ENCODE data around the gene VAC14.
"Not testable (repeated sequence)": the region's sequence is repeated elsewhere in the genome, so short reads cannot be mapped to it uniquely, and the experiment has no call there.

Gene VAC14

DNA sequence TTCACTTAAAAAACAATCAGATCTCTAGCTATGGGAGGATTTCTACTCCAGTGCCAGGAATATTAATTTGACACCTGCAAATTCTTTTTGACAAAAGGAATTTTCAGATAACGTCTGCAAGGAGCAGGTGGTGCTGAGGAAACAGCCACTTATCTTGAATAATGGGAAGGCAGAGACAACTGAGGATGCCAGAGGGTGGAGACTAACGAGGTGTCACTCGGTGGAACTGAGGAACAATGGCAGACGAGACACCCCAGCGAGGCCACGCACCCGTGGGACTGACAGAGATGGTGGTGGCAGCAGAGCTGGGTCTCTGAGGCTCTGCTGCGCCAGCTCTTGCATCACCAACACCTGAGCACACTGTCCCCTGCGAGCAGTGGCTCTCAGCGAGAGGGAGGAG is 42.2 kb downstream of the VAC14 start:
- DNase-seq: no peak

DNA sequence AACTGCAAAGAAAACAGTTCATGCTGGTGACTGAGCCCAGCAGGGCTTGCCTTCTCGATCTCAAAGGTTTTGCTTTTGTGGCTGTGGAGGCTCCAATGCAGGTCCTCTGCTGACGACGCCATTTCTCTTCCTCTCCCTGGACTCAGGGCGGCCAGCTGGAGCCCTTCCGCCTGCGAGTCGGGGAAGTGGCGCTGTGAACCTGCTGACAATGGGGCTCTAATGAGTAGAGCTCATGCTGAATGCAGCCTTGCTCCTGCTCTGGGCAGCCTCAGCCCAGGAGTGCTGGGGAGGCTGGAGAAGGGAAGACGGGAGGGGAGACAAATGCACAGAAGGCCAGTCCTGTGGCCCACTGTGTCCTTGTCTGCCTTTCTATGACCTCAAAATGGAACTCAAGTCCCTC is 43.8 kb downstream of the VAC14 start:
- no peak for DNase-seq

DNA sequence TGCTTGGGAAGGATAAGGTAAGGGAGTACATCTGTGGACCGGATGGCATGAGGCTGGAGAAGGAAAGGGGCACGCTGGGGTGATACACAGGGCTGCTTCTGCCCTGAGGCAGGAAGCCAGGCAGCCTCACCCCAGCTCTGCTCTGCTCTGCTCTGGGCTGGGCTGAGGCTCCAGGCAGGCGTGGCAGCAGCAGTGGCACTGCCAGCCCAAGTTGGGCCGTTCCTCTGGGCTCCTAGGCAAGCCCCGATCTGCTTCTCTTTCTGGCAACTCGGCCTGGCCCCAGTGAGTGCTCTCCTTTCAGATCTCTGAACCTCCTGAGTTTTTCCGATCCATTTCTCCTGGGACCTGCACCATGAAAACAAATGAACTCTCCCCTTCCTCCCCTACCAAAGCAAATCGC is 44.9 kb downstream of the VAC14 start:
- DNase-seq: no peak

DNA sequence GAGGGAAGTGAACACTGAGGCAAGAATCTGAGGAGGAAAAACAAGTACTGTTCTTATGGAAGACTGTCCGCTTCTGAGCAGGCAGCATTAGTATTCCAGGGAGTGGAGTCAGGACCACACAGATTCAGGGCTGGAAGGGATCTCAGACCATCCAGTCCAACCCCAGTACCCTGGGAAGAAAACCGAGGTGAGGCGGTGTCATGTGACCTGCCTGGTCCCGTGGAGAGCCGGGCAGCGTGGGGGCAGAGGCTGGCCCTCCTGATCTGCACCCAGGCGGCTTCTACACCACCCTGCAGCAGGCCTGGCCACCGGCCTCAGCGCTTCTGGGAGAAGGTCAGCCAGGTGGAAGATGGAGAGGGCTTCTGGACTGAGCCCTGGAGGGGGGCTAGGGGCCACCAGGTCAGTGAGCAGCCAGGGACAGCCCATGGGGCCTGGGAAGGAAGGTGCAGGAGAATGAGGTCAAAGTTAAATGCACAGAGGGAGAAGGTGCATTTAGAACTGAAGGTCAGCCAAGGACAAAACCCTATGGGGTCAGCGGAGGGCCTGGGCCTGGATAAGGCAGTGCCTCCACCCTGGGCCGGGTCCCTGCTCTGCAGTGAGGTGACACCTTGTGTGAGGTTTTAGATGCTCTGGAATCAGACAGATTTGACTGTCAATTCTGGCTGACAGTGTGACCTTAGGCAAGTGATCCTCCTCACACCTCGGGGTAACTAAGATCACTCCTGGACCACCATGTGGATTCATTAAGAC is 45.9 kb downstream of the VAC14 start:
- DNase-seq: no peak

DNA sequence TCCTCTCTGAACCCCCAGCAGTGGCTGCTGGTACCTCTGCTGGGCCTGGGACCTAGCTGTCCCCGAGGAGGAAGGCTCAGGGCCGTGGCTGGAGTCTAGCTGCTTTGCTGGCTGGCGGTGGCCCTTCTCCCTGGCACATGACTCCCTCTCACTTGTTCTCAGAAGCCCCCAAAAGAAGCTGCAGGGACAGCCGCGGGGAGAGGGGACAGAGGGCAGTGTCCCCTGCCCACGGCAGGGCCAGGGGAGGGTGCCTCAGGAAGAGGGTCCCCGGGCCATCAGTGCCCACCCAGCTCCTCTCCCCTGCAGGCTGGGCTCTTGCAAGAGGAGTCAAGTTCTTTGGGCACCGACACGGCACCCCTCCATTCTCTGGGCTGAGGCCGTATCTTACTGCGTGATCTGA is 46.6 kb downstream of the VAC14 start:
- DNase-seq: no peak

DNA sequence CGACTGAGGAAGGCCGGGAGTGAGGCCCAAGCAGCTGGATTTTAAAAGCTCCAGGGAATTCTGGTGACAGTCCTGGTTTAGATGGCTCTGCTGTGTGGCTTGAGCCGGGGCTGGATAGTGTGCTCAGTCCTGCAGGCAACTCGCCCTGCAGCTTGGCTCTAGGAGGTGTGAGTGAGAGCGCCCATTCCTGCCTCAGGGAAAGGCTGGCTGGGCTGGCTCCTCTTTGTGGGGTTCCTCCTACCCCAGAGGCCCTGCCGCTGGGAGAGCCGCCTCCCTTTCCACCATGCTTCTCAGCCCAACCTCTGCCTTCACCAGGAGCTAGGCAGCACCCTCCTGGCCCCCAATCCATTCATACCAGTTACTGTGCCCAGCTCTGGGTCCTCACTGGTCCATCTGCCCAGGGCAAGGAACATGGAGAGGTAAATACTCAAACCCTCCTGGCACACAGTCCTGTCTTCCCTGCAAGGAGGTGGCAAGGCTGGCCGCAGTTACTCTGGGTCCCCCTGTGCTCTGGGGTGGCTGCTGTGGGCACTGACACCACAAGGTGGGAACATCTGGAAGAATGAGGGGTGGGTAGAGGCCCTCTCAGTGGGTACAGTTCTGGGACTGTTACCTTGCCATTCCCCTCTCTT is 47.1 kb downstream of the VAC14 start:
- DNase-seq: no peak

DNA sequence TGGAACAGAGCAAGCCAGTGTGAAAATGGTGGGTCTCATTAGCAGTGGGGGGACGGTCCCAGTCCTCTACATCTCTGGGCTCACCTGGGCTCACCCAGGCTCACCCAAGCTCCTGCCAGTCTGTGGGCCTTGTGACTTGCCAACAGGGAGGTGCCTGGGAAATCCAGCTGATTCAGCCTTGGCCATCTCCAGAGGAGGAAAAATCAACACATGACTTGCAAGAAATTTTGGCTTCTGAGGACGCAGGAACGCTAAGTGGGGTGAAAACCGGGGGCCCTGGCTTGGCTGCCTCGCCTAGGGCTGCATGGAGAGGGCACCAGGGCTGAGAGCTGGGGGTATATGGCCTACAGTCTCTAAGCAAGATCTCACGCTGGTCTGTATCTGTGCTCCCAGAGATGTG is 47.7 kb downstream of the VAC14 start:
- no peak for DNase-seq

DNA sequence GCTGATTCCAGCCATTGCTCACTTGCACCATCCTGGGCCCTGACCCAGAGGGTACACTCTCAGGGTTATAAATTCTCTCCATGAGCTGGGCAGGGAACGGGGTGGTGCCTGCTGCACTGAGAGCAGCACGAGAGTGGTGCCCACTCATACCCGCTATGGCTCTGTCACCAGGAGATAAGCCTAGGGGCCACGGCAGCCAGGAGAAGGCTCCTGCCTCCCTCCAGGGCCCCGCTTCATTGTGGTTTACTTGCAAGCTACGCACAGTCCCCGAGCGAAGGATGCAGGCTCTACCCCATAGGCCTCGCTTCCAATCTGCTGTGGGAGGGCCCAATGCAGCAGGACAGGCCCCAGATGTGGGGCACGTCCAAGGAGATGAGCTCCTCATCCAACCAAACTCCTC is 48.5 kb downstream of the VAC14 start:
- DNase-seq: no peak

DNA sequence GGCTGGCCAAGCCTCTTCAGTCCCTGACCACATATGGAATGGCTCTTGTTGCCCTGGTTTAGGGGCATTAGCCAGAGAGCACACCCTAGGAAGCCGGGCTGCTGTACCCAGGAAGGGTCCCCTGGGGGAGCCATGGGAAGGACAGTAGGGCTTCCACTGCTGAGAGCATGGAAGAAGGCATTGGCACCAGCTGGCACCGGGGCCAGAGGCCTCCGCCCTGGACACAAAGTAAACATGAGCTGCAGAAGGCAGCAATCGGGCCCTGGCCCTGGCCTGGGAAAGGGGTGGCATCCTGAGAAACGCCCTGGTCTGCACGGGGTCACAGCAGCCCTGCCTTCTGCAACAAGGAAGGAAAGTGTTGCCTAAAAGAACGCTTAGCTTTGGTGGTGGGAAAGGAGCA is 49.4 kb downstream of the VAC14 start:
- DNase-seq: no peak

DNA sequence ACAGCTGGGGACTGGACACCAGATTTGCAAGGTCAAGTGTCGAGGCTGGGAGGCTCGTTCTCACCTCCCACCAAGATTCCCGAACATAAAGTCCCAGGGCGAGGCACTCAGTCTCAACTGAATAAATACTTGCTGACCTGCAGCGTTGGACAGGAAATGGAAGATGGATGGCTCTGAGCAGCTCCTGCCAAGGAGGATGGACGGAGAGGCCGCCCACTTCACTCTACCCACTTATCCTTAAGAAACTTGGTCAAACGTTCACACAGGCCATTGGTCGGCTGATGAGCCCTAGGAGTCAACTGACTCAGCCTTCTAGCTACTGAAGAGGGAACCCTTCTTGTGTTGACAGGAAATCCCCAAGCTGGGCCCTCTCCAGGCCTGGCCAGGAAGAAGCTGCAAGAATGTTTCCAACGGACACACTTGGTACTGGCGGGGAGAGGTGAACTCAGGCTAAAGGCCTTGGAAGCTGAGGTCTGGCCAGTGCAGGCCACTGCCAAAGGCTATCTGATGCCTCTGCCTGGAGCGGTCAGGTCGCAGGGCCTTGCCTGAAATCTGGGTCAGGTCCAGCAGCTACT is 50.0 kb downstream of the VAC14 start:
- DNase-seq: no peak

DNA sequence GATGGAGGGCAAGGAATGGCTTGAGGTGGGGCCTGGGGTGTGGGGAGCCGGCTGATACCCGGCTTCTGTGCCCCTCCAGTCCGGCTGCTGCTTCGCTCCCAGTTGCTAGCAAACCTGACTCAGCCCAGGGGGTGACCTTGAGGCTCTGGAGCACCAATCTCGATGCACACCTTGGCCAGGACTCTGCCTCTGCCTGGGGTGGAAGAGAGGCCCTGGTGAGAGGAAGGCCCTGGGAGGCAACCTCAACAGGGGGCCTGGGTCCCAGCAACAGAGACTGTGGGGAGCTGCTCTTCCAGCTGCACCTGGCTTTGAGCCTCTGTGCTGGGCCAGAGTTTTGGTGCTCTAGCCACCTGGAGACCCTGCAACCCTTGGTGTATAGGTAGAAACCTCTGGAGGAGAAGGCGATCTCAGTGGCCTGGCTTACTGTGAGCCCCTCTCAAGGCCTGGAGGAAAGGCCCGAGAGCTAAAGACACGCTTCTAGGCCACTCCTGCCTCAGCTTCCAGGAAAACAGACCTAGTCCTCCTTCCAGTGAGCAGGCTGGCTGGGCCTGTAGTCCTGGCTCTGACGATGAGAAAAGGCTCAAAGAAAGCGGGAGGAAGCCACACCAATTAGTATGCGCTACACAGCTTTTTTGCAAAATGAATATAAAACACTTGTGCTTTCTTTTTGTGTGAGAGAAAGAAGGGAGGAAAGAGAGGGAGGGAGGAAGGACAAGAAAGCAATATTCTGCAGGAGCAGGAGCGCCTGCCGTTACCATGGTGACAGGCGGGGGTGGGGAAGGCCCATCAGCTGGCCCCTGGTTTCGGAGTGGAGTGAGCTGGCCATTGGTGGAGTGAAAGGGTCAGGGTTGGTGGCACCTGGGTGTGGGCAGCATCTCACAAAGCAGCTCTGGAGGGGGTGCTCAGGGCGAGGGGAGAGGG is 51.0 kb downstream of the VAC14 start:
- no peak for DNase-seq

DNA sequence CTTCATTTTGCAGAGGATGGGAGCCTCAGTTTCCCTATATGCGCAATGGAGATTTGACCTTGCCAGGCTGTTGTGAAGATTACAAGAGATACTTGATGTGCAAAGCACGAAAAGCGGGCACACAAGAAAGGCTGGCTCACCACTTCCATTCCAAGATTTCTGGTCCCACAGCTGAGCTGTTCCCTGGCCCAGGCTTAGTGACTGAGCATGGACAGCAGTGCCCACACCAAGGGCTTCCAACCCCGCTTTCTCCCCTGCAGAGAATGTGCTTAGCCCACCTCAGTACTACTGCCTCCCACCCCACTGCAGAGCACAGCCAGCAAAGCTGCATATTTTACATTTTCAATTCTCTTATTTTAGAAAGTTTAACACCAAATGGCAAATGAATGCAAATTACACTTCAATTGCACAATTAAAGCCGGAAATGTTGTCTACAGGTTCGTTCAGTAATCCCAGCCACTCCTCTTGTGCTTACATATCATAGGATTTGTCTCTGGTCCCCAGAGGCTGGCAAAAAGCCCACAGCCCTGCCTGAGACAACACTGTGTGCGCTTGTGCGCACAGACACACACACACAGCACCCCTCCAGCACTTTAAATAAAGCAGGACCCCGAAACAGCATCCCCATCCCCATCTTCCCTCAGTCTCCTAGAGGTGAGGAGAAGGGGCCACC is 51.8 kb downstream of the VAC14 start:
- no peak for DNase-seq

DNA sequence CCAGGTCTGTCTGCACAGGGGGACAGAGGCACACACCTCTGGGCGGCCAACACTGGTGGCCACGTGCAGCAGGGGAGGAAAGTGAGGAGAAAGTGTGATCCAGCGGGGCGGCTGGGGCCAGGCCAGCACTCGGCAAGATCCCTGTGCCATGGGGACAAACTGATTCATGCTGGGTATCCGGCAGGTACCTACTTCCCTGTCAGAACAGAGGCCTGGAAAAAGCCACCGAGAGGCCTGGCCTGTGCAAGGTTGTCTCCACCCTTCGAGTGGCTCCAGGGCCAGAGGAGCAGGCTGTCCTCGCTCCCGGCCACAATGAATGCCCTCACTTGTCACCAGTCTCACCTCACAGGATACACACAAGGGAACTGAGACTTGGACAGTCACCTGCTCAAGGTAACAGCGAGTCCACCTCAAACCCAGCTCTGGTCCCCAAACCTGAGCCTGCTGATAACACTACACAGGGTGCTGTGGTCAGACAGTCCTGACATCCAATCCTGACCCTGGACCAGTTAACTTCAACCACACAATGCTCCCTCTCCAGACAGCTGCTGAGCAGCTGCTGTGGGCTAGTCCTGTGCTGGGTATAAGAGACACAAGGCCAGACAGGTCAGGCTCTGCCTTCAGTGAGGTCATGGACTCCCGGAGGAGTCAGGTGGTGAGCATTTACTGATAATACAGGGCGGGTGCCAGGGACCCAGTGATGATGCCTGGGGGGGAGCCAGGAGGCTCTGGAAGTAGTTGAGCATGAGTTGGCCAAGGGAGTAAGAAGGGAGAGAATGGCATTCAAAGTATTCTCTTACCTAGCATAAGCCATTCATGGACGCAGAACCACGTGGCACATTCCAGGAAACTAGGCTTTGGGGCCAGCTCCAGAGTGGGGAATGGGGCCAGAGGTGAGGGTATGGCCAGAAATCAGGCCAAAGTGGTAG is 53.0 kb downstream of the VAC14 start:
- DNase-seq: no peak

DNA sequence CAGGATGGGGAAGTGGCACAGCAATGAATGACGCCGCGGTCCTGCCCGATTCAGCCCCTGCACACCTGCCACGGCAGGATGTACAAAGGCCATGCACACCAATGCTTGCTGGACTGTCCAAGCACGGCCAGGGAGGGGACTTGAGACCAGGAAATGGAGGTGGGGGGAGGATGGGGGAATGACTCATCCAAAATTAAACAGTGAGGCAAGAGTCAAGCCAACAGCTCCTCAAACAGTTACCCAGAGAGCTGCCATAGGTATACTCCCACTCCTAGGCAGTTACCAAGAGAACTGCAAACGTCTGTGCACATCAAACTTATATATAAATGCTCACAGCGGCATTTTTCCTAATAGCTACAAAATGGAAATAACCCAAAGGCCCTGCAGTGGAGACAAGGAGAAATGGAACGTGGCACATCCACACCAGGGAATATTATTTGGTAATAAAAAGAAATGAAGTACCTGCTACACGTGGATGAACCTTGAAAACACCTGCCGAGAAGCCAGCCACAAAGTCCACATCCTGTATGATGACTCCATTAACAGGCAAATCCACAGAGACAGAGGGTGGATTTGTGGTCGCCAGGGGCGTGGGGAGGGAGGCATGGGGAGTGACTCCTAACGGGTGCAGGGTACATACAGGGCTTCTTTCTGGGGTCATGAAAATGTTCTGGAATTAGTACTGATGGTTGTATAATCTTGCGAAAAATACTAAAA is 54.1 kb downstream of the VAC14 start:
- no peak for DNase-seq

DNA sequence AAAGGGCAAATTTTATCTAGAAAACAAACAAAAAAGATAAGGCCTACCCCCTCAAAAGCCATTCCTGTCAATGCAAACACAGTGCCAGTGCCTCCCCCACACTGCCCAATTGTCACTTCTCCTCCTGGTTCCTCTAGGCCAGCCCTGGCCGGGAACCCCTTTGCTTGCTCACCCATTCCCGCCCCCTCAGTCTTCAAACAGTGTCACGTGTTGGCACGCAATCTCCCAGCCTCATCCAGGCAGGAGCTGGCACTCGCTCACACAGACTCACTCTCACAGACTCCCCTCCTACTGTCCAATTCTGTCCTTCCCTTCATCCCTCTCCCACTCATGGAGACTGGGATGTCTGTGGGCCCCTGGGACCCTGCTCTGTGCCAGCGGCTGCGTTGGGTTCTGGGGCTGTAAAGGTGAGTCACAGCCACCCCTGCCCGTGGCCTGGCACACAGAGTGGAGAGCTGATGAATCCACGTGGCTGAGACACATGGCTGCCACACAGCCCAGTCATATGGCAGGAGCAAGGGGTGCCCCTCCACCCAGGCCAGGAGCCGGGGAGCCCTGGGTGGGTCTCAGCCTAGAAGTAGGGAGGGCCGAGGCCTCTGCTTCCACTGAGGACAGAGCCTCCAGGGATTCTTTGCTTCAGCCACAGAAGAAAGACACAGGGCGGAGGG is 54.8 kb downstream of the VAC14 start:
- no peak for DNase-seq

DNA sequence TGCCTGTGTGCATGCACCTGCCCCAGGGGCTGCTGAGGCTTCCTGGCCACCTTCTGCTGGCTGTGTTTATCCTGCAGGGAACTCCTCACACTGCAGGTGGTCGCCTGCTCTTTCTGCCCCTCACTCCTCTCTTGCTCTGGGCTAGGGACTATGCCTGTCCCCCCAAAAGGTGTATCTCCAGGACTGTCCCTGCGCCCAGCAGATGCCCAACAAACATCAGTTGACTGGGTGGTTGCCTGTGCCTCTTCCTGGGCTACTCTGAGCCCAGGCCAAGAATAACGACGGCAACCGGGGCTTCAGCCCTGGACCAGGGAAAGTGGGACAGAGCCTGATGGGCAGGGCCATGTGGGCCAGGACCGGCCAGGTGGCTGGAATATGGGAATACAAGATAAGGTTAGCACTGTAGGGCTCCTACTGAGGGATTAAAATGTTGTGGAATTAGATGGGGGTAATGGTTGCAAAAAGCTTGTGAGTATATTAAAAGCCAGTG is 55.4 kb downstream of the VAC14 start:
- no peak for DNase-seq

DNA sequence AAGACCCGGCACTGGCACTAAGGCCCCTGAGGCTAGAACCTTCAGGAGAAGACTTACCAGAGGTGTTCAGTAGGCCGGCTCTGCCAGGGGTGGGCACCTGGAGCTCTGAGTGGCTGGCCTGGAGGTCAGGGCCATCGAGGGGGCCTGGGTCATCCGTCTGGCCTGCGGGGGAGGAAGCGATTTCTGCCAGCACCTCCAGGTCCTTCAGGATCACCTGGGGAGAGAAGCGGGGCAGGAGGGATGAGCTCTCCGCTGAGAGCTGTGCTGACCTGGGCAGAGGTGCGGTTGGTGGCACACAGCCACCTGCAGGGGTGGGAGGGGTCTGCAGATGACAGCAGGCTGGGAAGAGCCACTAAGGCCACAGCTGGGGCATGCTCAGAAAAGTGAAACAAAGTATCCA is 56.6 kb downstream of the VAC14 start:
- DNase-seq: no peak

DNA sequence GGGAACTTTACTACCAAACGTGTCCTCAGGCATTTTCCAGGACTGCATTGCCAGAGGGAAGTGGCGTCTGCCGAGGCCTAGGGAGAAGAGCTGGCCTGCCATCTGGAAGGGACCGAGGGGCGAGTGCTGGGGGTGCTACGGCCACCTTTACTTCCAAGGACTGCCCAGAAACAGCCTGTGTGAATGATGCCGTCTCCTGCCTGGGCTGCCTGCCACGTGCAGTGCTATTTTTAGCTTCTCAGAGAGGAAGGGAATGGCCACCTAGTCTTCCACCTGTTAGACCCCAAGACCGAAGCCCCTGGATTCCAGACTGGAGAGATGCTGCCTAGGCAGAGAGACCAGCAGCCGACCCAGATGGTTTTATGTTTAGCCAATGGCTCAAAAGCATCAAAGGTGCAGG is 57.2 kb downstream of the VAC14 start:
- no peak for DNase-seq

DNA sequence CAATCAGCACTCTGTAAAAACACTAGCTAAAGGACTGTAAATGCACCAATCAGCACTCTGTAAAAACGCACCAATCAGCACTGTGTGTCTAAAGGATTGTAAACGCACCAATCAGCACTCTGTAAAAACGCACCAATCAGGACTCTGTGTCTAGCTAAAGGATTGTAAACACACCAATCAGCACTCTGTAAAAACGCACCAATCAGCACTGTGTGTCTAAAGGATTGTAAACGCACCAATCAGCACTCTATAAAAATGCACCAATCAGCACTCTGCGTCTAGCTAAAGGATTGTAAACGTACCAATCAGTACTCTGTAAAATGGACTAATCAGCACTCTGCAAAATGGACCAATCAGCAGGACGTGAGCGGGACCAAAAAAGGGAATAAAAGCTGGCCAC is 58.0 kb downstream of the VAC14 start:
- not testable (repeated sequence) for DNase-seq

DNA sequence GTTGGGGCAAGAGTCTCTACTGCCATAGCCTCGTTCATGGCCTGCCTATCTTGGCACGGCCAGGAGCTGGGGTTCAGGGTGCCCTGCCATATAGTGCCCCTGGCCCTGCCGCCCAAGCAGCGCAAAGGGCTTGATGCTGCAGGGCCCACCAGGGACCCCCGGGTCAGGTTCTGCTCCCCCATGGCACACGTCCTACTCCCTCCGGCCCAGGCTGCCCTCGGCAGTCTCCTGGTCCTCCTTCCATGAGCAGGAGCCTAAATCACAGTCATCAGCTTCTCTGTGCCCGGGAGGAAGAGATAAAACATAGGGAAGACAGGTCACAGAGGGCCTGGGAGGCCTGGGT is 59.2 kb downstream of the VAC14 start:
- no peak for DNase-seq

All from NCI-H1105 treated with DMSO at 0.1 percent for 48 hours (cell line).